ENCODE measurements around the gene TAF6. TPM values are rescaled to one million over a fixed set of nuclear protein-coding genes. Genes with fewer than 3 reads are reported as not detected.

TAF6 gene
- total RNA-seq, 3 donors from 2014 or later = 31.6 to 62.5 (median 34.2) TPM

DNA sequence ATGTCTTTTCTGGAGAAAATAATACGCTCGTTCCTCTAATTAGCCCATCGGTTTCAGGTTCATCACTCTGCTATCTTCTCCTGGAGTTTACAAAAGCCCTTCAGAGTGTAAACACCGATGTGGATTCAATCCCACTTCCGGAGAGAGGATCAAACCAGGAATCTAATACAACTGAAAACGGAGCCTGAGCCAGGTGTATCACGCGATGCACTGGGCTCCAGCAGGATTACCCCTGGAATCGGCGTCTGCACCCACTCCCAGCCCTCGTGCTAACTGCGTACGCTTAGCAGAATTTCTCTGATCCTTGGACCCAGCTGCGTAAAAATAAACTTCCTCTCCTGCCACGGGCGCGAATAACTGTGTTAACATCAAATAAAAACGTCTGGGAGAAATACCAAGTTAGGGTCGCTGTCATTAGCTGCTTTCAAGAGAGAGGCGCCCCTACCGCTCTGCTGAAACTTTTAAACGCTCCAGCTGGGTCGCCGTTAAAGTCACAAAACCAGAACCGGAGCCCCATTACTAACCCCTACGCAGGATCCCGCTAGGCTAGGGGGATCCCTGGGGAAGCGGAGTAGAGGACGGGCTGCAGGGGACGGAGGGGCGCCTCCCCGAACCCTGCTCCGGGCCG lies 38.1 kb downstream of the TAF6 start:
- DNase-seq (peak in 1 of 3 donors; percentile 33), ATAC-seq (no peak)
- Histone ChIP-seq H3K4me3 (peak overlapping the region; percentile 73), H3K4me1 (ENCODE audit: low read depth) (peaks cover 53% of the 10 kb centered on the region), H3K9me3 (no peaks in the 10 kb centered on the region), H3K36me3 (ENCODE audit: low read depth) (no peaks in the 10 kb centered on the region)
- intact Hi-C loops (cut with DNase I, micrococcal nuclease) = no loop called here
- TF ChIP-seq, protein P1, sequence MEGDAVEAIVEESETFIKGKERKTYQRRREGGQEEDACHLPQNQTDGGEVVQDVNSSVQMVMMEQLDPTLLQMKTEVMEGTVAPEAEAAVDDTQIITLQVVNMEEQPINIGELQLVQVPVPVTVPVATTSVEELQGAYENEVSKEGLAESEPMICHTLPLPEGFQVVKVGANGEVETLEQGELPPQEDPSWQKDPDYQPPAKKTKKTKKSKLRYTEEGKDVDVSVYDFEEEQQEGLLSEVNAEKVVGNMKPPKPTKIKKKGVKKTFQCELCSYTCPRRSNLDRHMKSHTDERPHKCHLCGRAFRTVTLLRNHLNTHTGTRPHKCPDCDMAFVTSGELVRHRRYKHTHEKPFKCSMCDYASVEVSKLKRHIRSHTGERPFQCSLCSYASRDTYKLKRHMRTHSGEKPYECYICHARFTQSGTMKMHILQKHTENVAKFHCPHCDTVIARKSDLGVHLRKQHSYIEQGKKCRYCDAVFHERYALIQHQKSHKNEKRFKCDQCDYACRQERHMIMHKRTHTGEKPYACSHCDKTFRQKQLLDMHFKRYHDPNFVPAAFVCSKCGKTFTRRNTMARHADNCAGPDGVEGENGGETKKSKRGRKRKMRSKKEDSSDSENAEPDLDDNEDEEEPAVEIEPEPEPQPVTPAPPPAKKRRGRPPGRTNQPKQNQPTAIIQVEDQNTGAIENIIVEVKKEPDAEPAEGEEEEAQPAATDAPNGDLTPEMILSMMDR (IDR thresholded peaks at IDR 0.05) = no peak

DNA sequence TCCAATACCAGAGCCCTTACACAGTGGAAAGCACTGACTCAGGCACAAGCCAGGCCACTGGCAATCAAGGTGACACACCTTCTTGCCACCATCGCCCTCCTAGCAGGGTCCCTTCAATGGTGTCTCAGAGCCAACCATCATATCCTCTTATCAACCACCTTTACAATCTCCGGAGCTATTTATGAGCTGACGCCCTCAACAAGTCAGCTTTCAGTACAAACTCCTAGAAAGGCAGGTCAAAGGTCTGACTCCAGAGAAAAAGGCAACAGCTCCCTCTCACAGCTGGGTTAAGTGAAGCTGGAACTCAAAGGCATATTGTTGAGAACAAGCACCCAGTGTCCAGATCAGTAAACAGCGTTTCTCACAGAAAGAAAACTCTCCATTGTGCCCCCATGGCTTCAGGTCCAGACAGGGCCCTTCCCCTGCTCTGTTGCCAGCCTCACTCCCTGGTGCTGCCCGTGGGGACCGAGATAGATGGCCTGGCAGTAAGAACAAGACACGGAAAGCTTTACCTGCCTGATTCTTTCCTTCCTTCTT lies 40.1 kb downstream of the TAF6 start:
- peak; percentile 66 for ATAC-seq
- H3K36me3 ChIP-seq (ENCODE audit: low read depth) = no peaks in the 10 kb centered on the region
- H3K4me1 ChIP-seq (ENCODE audit: low read depth) = peaks cover 53% of the 10 kb centered on the region
- H3K4me3 ChIP-seq = no peak overlapping the region
- DNase-seq = peak; percentile 64 to 74 (median 72)
- H3K9me3 ChIP-seq = no peaks in the 10 kb centered on the region
- TF ChIP-seq, protein P1 (IDR thresholded peaks at IDR 0.05) = no peak
- intact Hi-C loops (cut with DNase I, micrococcal nuclease) = no loop called here

DNA sequence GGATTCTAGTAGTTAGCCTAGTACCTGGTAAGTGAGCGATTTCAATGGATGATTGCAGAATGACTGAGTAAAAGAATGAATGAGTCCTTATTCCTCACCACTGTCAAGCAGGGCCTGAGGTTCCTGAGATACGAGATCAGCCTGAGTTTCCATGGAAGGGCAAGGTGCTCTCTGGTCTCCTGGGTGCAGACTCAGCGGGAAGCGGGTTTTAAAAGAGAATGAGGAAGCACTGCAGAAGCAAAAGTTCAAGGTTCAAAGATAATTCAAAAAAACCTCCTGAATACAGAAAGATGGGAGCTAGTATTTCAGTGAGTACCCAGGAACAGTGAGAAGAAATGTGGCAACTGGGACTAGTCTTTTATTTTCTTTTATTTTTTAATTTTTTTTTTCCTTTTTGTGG lies 42.0 kb downstream of the TAF6 start:
- no peak overlapping the region for H3K4me3 ChIP-seq
- H3K4me1 ChIP-seq (ENCODE audit: low read depth) = peaks cover 47% of the 10 kb centered on the region
- H3K36me3 ChIP-seq (ENCODE audit: low read depth) = peaks cover 18% of the 10 kb centered on the region
- ATAC-seq = peak; percentile 5
- intact Hi-C loops (cut with DNase I, micrococcal nuclease) = no loop called here
- DNase-seq = peak in 1 of 3 donors; percentile 50
- peaks cover 8% of the 10 kb centered on the region for H3K9me3 ChIP-seq
- TF ChIP-seq, protein P1 (IDR thresholded peaks at IDR 0.05) = no peak

DNA sequence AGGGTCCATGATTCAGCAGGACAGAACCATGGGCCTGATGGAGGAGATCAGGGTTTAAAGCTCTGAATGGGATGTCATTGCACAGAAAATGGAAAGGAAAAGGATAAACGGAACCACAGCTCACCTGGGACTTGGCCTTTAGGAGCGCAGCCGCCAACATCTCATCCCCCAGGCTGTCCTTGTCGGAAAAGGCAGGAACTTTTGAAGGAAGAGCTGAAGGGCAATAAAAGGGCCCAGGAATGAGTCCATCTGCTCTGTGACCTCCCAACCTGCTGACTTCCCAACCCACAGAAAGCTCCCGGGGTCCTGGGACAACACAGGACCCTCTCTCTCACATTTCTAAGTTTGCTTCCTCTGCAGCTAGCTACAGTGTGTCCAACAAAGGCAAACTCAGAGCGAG lies 43.7 kb downstream of the TAF6 start:
- intact Hi-C loops (cut with DNase I, micrococcal nuclease) = no loop called here
- H3K4me1 ChIP-seq (ENCODE audit: low read depth) = peaks cover 38% of the 10 kb centered on the region
- peaks cover 26% of the 10 kb centered on the region for H3K9me3 ChIP-seq
- TF ChIP-seq, protein P1 (IDR thresholded peaks at IDR 0.05) = no peak
- H3K36me3 ChIP-seq (ENCODE audit: low read depth) = peaks cover 34% of the 10 kb centered on the region
- H3K4me3 ChIP-seq = no peak overlapping the region
- ATAC-seq (no peak), DNase-seq (no peak)

DNA sequence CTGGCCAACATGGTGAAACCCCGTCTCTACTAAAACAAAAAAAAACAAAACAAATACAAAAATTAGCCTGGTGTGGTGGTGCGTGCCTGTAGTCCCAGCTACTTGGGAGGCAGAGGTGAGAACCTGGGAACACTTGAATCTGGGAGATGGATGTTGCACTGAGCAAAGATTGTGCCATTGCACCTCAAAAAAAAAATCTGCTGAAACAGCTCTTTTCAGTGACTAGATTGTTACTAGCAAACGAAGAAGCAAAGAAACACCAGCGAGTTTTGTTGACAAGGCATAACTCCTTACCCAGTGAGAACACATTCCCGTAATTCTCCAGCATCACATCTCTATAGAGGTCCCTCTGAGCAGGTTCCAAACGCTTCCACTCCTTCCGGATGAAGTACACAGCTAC lies 44.3 kb downstream of the TAF6 start:
- DNase-seq (no peak), ATAC-seq (no peak)
- TF ChIP-seq, protein P1 (IDR thresholded peaks at IDR 0.05) = no peak
- peaks cover 28% of the 10 kb centered on the region for H3K9me3 ChIP-seq
- peaks cover 34% of the 10 kb centered on the region for H3K36me3 ChIP-seq (ENCODE audit: low read depth)
- no peak overlapping the region for H3K4me3 ChIP-seq
- H3K4me1 ChIP-seq (ENCODE audit: low read depth) = peaks cover 32% of the 10 kb centered on the region
- intact Hi-C loops (cut with DNase I, micrococcal nuclease) = no loop called here

Measured in mucosa of descending colon (tissue), 3 donors.